ENCODE measurements around the gene SULT1A4.
"Not testable (repeated sequence)": the region's sequence is repeated elsewhere in the genome, so short reads cannot be mapped to it uniquely, and the experiment has no call there.

Gene SULT1A4

DNA sequence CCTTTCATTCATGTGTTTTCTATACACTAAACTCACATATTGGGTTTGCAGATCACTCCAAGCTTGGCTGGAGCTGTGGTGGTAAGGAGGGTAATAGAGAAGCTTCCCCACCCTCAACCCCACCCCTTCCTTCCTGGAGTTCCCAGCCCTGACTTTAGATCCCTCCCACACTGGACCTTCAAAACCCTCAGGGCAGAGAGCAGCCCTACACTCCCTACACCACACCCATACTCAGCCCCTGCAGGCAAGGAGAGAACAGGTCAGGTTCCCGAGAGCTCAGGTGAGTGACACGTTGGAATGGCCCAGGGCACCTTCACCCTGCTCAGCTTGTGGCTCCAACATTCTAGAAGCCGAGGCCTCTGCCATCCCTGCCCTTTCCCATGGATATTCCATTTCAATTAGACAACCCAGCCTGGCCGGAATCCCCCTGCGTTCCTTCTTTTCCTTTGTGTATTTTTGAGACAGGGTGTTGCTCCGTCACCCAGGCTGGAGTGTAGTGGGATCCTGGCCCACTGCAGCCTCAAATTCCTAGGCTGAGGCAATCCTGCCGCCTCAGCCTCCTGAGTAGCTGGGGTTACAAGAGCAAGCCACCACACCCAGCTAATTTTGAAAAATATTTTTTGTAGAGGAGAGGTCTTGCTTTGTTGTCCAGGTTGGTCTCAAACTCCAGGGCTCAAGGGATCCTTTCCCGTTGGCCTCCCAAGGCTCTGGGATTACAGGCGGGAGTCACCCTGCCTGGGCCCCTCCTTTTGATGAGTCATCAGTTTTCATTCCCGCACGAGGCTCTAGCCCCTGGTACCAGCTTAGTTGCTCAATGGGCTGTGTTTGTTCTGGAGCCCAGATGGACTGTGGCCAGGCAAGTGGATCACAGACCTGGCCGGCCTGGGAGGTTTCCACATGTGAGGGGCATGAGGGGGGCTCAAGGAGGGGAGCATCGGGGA lies at the start of gene SULT1A4:
Gene SULT1A4 (plus strand): TSS at position 208 of the 941 bp plus-strand sequence. CDS start 1,473 bp downstream, outside the sequence.
- in situ Hi-C loops (cut with HindIII; ENCODE audit: low pct_ligation_motif_present, low pct_unique_long_range_greater_than_20kb, low sequenced_read_pairs); DNase-seq: not testable (repeated sequence)

DNA sequence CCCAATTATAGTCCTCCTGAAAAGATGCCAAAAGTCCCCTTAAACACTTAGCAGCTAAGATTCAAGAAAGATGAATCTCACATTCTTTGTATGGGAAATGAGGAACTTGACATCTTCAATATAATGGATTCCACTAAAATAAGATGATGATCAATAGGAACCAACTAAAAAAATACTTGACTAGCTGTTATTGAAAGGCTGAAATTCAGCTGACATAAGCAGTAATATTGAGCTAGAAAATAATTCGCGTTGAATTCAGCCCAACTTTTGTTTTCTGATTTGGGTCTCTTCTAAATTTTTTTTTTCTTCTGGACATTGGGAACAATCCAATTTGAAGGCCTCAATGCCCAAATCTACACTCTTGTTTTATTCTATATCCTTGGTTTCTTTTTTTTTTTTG lies 36.1 kb upstream of the SULT1A4 start:
- DNase-seq; in situ Hi-C loops (cut with HindIII; ENCODE audit: low pct_ligation_motif_present, low pct_unique_long_range_greater_than_20kb, low sequenced_read_pairs): not testable (repeated sequence)

DNA sequence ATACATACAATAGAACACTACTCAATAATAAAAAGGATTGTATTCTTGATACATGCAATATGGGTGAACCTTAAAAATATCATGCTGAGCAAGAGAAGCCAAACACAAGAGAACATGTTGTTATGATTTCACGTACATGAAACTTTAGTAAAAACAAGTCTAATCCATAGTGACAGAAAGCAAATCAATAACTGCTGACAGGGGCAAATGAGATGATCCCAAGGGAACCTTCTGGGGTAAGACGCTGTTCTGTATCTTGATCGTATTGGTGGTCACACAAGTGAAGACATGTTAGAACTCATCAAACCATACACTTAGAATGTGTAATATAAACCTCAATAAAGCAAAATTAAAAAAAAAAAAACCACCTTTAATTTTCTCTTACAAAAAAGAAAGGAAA lies 34.3 kb upstream of the SULT1A4 start:
- in situ Hi-C loops (cut with HindIII; ENCODE audit: low pct_ligation_motif_present, low pct_unique_long_range_greater_than_20kb, low sequenced_read_pairs); DNase-seq: not testable (repeated sequence)

DNA sequence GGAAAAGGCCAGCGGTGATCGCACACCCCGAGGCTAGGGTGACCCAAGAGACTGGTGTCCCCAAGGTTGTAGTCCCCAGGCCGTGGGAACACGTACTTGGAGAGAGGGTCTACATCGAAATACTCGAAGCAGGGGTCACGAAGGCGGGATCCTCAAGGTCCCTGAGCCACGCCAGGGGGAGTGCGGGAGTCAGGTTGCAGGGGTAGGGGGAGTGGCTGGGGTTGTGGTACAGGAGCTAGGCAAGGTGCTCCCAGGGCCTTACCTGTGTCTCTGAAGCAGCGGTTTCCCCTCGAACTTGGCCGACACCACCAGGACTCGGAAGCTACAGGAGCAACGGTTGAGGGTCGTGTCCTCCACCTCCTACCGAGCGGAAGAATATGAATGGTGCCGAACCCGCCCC lies 6.0 kb upstream of the SULT1A4 start:
- in situ Hi-C loops (cut with HindIII; ENCODE audit: low pct_ligation_motif_present, low pct_unique_long_range_greater_than_20kb, low sequenced_read_pairs); DNase-seq: not testable (repeated sequence)

DNA sequence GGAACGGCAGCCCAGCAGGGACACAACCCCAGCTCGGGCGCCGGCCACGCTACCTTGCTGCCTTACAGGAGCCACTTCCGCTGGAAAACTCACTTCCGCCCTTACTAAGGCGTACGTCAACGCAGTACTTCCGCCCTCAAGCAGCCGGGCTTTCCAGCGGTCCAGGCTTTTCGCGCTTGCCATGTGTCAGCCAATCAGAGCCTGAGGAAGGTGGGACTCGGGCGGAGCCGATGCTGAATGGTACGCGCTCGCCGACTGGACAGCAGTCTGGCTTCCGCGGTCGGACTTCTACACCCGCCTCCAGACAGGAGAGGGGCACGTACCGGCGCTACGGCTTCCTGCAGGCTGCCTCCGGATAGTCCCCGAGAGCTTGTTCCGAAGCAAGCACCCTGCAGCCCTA lies 5.4 kb upstream of the SULT1A4 start, which contains the start of the genes BOLA2 and SLX1B:
Gene BOLA2 (minus strand): TSS at position 83 of the 400 bp plus-strand sequence. CDS start 98 bp downstream, outside the sequence.
Gene SLX1B (plus strand): TSS at position 265 of the 400 bp plus-strand sequence.
- in situ Hi-C loops (cut with HindIII; ENCODE audit: low pct_ligation_motif_present, low pct_unique_long_range_greater_than_20kb, low sequenced_read_pairs); DNase-seq: not testable (repeated sequence)

DNA sequence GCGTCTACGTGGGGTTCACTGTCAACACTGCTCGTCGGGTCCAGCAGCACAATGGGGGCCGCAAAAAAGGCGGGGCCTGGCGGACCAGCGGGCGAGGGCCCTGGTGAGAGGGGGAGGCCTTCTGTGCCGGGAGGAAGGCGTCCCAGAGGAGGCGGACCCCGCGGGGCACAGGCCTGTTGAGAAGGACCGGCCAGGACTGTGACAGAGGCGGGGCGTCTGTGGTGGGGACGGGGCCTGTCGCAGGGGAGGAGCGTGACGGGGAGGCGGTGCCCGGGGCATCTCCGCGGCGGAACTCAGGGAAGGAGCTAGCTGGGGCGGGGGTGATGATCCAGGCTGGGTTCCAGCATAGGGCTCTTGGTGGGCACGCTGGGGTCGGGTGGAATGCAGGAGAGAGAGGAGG lies 4.9 kb upstream of the SULT1A4 start:
- DNase-seq; in situ Hi-C loops (cut with HindIII; ENCODE audit: low pct_ligation_motif_present, low pct_unique_long_range_greater_than_20kb, low sequenced_read_pairs): not testable (repeated sequence)

DNA sequence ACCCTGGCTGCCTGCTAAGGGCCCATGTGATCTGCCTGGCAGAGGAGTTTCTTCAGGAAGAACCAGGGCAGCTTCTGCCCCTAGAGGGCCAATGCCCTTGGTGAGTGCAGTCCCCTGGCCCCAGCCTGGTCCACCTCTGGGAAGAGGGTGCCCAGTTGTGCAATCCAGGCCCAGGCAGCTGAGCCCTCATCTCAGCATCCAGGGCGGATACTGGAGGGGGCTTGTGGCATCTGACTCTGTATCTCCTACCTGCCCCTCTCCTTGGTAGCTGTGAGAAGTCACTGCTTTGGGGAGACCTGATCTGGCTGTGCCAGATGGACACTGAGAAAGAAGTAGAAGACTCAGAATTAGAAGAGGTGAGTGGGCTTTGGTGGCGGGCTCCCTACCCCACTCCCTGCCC lies 2.1 kb upstream of the SULT1A4 start:
- DNase-seq; in situ Hi-C loops (cut with HindIII; ENCODE audit: low pct_ligation_motif_present, low pct_unique_long_range_greater_than_20kb, low sequenced_read_pairs): not testable (repeated sequence)

DNA sequence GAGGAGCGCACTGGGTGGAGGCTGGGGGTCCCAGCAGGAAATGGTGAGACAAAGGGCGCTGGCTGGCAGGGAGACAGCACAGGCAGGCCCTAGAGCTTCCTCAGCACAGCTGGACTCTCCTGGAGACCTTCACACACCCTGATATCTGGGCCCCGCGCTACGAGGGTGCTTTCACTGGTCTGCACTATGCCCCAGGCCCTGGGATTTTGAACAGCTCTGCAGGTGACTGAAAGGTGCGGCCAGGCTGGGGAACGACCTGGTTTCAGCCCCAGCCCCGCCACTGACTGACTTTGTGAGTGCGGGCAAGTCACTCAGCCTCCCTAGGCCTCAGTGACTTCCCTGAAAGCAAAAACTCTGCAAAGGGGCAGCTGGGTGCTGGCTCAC lies 926 bp downstream of the SULT1A4 start:
- DNase-seq; in situ Hi-C loops (cut with HindIII; ENCODE audit: low pct_ligation_motif_present, low pct_unique_long_range_greater_than_20kb, low sequenced_read_pairs): not testable (repeated sequence)

DNA sequence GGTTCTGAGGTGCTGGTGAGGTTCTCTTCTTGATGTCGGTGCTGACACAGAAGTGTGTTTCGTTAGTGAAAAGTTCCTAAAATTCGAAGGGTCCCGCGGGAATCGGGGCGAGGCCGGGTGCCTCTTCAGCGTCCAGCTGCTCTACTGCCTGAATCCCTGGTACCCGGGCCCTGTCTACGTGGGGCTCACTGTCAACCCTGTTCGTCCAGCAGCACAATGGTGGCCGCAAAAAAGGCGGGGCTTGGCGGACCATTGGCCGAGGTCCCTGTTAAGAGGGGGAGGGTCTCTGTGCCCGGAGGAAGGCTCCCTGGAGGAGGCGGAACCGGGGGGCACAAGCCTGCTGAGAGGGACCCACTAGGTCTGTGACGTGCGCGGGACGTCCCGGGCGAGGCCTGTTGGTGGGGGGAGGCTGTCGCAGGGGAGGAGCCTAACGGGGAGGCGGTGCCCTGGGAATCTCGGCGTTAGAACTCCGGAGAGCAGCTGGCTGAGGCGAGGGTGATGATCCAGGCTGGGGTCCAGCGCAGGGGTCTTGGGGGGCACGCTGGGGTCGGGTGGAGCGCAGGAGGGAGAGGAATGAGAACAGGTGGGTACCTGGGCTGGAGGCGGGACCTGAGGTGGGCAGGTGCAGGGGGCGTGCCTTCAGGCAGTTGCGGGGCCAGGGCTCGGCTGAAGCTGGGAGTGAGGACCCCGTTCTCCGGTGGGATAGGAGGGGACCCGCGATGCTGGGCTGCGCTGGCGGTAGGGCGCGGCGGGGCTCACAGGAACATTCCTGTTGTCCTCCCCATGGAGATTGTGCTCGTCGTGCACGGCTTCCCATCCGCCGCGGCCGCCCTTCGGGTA lies 6.5 kb downstream of the SULT1A4 start:
- in situ Hi-C loops (cut with HindIII; ENCODE audit: low pct_ligation_motif_present, low pct_unique_long_range_greater_than_20kb, low sequenced_read_pairs); DNase-seq: not testable (repeated sequence)

DNA sequence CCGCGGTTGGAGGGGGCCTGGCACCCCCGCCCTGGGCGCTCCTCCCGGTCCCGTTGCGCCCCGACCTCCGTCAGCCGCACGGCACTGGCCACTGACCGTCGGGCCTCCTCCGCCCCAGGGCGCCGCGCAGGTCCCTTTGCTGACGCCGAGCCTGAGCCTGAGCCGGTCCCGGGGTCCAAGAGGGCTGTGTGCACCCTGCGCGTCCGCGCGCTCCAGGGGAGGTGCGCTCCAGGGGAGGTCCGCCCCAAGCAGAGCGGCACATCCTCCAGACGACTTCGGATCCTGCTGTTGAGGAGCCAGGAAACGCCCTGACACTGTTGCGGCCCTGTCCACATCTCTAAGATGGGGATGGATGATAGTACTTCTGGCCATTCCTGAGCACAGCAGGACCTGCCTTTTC lies 7.2 kb downstream of the SULT1A4 start:
- in situ Hi-C loops (cut with HindIII; ENCODE audit: low pct_ligation_motif_present, low pct_unique_long_range_greater_than_20kb, low sequenced_read_pairs); DNase-seq: not testable (repeated sequence)

DNA sequence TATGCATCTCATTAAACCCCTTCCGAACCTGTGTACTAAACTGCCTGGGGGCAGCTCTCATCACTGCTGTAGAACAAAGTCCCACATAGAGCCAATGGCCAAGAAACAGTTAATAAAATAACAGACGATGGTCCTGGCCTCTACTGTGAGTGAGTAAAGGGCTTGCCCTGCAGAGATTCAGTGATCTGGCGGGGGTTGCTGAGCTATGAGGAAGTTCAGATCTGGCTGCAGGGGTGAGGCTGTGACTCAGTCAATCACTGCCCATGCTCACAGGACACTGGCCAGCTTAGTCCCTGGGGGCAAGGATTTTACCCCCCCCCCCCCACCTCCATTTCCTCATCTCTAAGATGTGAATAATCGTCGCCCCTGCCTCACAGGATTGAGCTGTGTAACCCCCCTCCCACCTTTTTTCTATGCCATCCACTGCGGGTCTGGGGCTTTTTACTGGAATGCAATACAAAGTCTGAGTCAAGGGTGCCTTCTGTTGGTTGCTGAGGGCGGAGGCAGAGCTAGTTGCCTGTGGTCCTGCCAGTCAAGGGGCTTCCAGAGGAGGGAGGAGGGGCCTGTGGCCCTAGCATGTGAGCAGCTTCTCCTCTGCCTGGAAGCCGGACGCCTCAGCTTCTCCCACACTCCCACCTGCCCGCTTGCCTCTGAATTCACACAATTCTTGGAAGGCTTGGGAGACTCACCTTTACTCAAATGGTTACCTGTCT lies 8.1 kb downstream of the SULT1A4 start:
- in situ Hi-C loops (cut with HindIII; ENCODE audit: low pct_ligation_motif_present, low pct_unique_long_range_greater_than_20kb, low sequenced_read_pairs); DNase-seq: not testable (repeated sequence)

DNA sequence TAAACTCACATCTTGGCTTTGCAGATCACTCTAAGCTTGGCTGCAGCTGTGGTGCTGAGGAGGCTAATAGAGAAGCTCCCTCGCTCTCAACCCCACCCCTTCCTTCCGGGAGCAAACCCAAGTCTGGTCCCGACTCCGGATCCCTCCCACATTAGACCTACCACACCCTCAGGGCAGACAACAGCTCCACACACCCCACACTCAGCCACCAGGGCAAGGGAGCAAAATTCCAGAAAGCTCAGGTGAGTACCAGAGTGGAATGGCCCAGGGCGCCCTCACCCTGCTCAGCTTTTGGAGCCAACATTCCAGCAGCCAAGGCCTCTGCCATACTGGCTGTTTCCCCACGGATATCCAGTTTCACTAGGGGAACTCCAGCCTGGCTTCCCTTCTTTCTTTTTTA lies 9.9 kb downstream of the SULT1A4 start:
- DNase-seq; in situ Hi-C loops (cut with HindIII; ENCODE audit: low pct_ligation_motif_present, low pct_unique_long_range_greater_than_20kb, low sequenced_read_pairs): not testable (repeated sequence)

DNA sequence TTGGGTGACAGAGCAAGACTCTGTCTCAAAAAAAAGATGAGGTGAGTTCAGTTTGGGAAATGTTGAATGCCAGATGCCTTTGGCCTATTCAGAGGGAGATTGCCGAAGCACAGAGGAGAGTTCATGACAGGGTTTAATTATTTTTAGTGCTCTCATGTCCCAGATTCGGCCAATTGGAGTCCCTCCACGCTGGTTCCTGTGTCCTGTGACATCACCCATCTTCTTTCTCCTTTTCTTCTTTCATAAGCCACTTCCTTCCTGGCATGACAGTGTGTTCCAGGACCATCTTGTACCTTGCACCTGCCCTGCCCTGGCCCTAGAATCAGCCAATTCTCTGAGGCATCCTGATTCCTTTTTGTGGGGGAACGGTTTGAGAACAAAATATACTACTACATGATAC lies 12.4 kb downstream of the SULT1A4 start:
- in situ Hi-C loops (cut with HindIII; ENCODE audit: low pct_ligation_motif_present, low pct_unique_long_range_greater_than_20kb, low sequenced_read_pairs), result not testable (repeated sequence)

DNA sequence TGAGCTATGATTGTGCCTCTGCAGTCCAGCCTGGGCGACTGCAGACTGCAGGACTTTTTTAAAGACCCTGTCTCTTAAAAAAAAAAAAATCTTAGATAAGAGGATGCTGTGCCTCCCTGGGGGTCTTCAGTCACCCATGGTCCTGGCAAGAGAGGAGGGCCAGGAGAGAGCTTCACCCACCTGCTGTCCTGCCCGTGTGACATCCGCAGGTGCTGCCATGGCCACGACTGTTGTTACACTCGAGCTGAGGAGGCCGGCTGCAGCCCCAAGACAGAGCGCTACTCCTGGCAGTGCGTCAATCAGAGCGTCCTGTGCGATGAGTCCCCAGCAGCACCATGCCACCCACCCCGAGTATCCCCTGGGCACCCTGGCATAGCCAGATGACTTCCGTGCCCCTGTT lies 22.6 kb downstream of the SULT1A4 start:
- DNase-seq; in situ Hi-C loops (cut with HindIII; ENCODE audit: low pct_ligation_motif_present, low pct_unique_long_range_greater_than_20kb, low sequenced_read_pairs): not testable (repeated sequence)

More for the DNA sequence above, 12.4 kb downstream of the SULT1A4 start:
- not testable (repeated sequence) for DNase-seq

DNA sequence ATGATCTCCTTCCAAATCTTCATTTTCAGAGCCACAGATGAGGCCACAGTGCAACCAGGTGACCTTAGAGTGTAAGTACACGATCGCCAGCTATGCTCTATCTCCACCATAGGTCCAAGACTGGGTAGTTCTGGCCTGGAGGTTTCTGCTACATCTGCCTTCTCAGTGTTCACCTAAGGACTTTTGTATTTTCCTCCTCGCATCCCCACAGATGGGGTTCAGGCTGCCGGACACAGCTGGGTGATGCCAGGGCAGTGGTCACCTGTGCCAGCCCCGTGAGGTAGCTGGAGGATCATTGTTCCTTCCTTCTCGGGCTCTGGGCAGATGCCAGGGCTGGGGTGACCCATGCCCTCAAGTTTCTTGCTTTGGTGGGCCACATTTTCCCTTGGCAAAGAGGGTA lies 46.6 kb downstream of the SULT1A4 start, which contains the start of gene NPIPB12:
Gene NPIPB12 (minus strand): TSS at position 101 of the 400 bp plus-strand sequence.
- DNase-seq; in situ Hi-C loops (cut with HindIII; ENCODE audit: low pct_ligation_motif_present, low pct_unique_long_range_greater_than_20kb, low sequenced_read_pairs): not testable (repeated sequence)
